RWPE1 (cell line): ENCODE data around the gene PIP5K1C.
"Not testable (repeated sequence)": the region's sequence is repeated elsewhere in the genome, so short reads cannot be mapped to it uniquely, and the experiment has no call there.

Experiments
- CTCF ChIA-PET: fragments of 350-600 bp; sonication (Branson Sonifier 250); formaldehyde crosslinking; extraction: SDS; loops from one replicate; lab custom pipeline; 2021; lab: Yijun Ruan, JAX
- POLR2A ChIA-PET: fragments of 400-600 bp; formaldehyde crosslinking; extraction: SDS; loops from one replicate; lab custom pipeline; 2020; ENCODE audit warnings: antibody characterized with exemption; ENCODE audit not compliant: low non-redundant PET; lab: Yijun Ruan, JAX
- DNase-seq: peaks from one replicate; pipeline ENCODE4 v3.0.0; 2012; ENCODE audit warnings: low spot score
- H3K27ac ChIP-seq: fragments of 450-650 bp; 2 replicates; pipeline ENCODE4 v1.5.1; 2017
- TF ChIP-seq, protein P1 (sequence below): fragments of 450-650 bp; conservative IDR thresholded peaks from 2 replicates; pipeline ENCODE4 v1.5.1; 2017; ENCODE audit warnings: low read depth, mild to moderate bottlenecking

The PIP5K1C gene

DNA sequence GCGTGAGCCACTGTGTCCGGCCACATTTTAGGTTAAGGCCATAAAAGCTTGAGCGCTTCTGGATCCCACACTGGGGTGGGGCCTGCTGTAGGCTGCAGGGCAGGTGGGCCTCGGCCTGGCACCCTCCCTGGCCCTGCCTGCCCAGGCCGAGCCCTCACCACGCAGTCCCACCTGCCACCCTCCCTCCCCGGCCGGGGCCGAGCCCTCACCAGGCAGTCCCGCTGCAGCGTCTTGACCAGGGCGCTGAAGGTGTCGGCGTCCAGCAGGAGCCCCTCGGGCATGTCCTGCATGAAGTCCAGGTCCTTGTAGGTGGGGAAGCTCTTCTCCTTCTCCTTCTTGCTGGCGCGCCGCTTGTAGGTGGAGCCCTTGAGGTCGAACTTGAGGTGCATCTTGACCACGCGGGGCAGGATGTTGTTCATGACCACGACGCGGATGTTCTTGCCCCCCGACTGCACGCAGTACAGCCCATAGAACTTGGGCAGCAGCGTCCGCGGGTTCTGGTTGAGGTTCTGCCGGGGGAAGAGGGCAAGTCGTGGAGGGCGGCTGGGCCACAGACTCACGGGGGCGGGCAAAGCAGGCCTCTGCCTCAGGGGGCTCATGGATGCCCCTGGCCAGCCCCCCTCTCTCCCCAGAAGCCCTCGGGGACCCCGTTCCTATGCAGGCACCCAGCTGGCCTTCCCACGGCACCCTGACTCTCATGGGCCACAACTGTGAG, 47.0 kb downstream of the PIP5K1C start:
- TF ChIP-seq, protein P1, sequence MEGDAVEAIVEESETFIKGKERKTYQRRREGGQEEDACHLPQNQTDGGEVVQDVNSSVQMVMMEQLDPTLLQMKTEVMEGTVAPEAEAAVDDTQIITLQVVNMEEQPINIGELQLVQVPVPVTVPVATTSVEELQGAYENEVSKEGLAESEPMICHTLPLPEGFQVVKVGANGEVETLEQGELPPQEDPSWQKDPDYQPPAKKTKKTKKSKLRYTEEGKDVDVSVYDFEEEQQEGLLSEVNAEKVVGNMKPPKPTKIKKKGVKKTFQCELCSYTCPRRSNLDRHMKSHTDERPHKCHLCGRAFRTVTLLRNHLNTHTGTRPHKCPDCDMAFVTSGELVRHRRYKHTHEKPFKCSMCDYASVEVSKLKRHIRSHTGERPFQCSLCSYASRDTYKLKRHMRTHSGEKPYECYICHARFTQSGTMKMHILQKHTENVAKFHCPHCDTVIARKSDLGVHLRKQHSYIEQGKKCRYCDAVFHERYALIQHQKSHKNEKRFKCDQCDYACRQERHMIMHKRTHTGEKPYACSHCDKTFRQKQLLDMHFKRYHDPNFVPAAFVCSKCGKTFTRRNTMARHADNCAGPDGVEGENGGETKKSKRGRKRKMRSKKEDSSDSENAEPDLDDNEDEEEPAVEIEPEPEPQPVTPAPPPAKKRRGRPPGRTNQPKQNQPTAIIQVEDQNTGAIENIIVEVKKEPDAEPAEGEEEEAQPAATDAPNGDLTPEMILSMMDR = no peak
- 0 out of 2 replicates have a peak overlapping the region, but pooled peaks have one; percentile 80 for H3K27ac ChIP-seq
- CTCF ChIA-PET = interaction anchor here (0.7 kb wide), 2 partner anchors 10 to 523 kb away, joined by 3 to 7 read pairs; no protein-coding TSS in a partner anchor
- no peak for DNase-seq
- POLR2A ChIA-PET = no interaction called here

DNA sequence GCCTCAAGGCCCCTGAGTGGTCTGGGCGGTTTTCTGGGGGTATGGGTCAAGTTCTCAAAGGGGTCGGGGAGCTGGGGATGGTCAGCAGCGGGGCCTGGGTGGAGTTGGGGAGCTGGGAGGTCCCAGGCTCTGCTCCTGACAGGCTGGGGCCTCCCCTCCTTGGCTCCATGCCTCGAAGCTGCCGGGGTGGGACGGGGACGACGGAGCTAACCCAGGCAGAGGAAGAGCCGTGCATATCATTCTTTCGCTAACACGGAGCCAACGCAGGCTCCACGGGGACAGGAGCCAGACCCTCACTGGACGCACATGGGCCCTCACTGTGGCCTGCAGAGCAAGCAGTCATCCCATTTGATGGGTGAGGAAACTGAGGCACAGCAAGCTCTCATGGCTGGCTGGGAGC, 47.8 kb downstream of the PIP5K1C start:
- TF ChIP-seq, protein P1 = no peak
- ChIA-PET CTCF (interaction anchor here (0.7 kb wide), 1 partner anchor 9 kb away, joined by 3 read pairs; no protein-coding TSS in a partner anchor), POLR2A (no interaction called here)
- DNase-seq = no peak
- no peak overlapping the region for H3K27ac ChIP-seq

DNA sequence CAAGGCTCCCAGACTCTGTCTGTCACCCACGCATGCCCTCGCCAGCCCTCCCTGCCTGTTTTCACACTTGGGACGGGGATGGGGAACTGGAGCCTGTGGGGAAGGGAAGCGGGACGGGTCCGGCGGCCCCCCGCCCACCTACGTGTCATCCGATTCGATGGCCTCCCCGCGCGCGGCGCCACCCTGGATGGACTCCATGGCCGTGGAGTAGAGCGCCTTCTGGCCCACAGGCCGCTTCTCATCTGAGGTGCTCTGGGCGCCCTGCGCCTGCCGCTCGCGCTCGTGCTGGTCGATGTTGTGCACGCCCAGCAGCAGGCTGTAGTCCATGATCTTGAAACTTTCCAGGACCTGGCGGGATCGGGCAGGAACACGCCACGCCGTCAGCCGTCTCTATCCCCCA, 48.6 kb downstream of the PIP5K1C start:
- CTCF ChIA-PET = no interaction called here
- TF ChIP-seq, protein P1 = no peak
- POLR2A ChIA-PET = no interaction called here

DNA sequence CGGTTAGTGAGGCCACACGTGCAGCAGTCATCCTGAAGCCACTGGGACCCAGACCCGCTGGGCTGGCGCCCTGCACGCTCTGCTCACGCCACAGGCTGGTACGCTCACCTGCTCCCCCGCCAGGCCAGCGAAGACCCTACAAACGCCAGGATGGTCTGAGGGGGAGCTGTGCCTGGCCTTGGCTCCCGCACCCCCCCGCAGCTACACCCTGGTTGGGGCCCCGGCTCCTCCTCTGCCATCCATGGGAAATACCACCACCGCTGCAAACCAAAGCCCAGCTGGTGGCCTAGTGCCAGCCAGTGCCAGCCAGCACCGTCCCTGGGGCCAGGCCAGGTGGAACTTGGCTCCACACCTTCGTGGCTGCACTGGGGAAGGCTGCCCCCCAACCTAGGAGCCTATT, 50.4 kb downstream of the PIP5K1C start:
- ChIA-PET POLR2A (no interaction called here), CTCF (no interaction called here)
- no peak overlapping the region for H3K27ac ChIP-seq
- no peak for DNase-seq
- TF ChIP-seq, protein P1 = no peak

More for the DNA sequence above, 48.6 kb downstream of the PIP5K1C start:
- H3K27ac ChIP-seq = no peak overlapping the region
- no peak for DNase-seq

DNA sequence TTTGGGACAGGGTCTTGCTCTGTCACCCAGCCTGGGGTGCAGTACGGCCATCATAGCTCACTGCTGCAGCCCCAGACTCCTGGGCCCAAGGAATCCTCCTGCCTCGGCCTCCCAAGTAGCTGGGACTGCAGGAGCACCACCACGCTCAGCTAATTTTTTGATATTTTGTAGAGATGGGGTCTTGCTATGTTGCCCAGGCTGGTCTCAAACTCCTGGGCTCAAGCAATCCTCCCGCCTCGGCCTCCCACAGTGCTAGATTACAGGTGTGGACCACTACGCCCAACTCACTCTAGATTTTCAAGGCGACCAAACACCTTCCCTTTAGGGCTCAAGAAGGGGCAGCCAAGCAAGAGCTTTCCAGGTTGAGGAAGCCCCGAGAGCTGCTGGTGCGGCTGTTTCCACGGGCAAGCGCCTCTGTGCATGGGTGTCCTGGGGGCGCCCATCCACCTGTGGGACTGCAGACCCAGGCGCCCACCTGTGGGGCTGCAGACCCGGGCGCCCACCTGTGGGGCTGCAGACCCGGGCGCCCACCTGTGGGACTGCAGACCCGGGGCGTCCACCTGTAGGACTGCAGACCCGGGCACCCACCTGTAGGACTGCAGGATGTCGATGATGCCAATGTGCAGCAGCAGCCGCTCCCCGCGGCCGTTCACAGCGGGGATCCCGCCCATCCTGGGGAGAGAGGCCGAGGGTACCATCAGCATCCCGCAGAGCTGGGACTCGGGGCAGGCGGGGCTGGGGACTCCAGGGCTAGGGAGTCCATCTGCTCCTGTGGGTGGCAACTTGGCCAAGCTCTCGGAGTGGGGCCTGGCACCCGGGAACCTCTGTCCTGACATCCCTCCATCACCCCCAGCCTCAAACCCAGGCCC, 52.0 kb downstream of the PIP5K1C start:
- ChIA-PET CTCF (interaction anchor here (0.6 kb wide), 2 partner anchors 14 to 697 kb away, joined by 4 read pairs; no protein-coding TSS in a partner anchor), POLR2A (no interaction called here)
- TF ChIP-seq, protein P1 = no peak
- no peak overlapping the region for H3K27ac ChIP-seq
- DNase-seq = no peak

DNA sequence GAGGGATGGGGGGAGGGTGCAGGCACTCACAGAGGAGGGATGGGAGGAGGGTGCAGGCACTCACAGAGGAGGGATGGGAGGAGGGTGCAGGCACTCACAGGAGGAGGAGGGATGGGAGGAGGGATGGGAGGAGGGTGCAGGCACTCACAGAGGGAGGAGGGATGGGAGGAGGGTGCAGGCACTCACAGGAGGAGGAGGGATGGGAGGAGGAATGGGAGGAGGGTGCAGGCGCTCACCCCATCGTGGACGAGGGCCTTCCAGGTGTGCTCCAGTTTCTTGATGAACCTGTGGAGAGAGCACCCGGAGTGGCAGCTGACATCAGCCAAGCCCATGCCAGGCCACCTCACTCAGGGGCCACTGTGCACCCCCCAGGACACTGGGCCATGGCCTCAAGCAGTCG, 53.2 kb downstream of the PIP5K1C start:
- POLR2A ChIA-PET = not testable (repeated sequence)
- CTCF ChIA-PET = interaction anchor here (0.6 kb wide), 1 partner anchor 13 kb away, joined by 4 read pairs; no protein-coding TSS in a partner anchor

More for the DNA sequence above, 53.2 kb downstream of the PIP5K1C start:
- not testable (repeated sequence) for DNase-seq, H3K27ac ChIP-seq
